Thyroid gland (tissue), 4 donors: ENCODE results near the gene TMEM74B. TPM values are rescaled to one million over a fixed set of nuclear protein-coding genes. Genes with fewer than 3 reads are reported as not detected.

Experiments used
- DNase-seq, 2 donors: peaks; one replicate each; pipeline ENCODE4 v3.0.0-alpha.2; 2019
- H3K27ac ChIP-seq, 3 donors: fragments of 200-600 bp; sonication (generic); 1 replicate in 2 of 3; 2 replicates in 1 of 3; pipeline ENCODE4 v1.5.1; 2016 to 2019; ENCODE audit warnings: mild to moderate bottlenecking in 1 of 3, moderate library complexity in 1 of 3
- H3K27me3 ChIP-seq: fragments of 200-600 bp; sonication (generic); one replicate; pipeline ENCODE4 v1.5.1; 2019
- H3K36me3 ChIP-seq, 2 donors: fragments of 200-600 bp; sonication (generic); one replicate each; pipeline ENCODE4 v1.5.1; 2016 to 2019
- H3K4me1 ChIP-seq, 2 donors: fragments of 200-600 bp; sonication (generic); one replicate each; pipeline ENCODE4 v1.5.1; 2017 to 2019
- H3K4me3 ChIP-seq, 3 donors: fragments of 200-600 bp; sonication (generic); replicated peaks in 1 of 3; 1 replicate in 2 of 3; 2 replicates in 1 of 3; pipeline ENCODE4 v1.5.1; 2016; ENCODE audit warnings: mild to moderate bottlenecking in 1 of 3
- H3K9me3 ChIP-seq: fragments of 200-600 bp; sonication (generic); one replicate; pipeline ENCODE4 v1.5.1; 2017
- POLR2A ChIP-seq, 2 donors: fragments of 450-650 bp; IDR thresholded peaks; one replicate each; pipeline ENCODE4 v1.6.1; 2017; ENCODE audit warnings: antibody characterized with exemption in 2 of 2, mild to moderate bottlenecking in 2 of 2, moderate library complexity in 1 of 2
- WGBS, 2 donors: methylation state at CpG; one replicate each; pipeline ENCODE4 v1.1.5; 2017; 5-methylcytosine and 5-hydroxymethylcytosine counted together
- intact Hi-C: fragments of 100-400 bp; cut with DNase I; formaldehyde crosslinking; loops from one replicate; pipeline ENCODE4 v1.15.1; 2023
- total RNA-seq, 4 donors: library from RNA; depleted of rRNA; stranded (reverse); fragments of >200 nt; gene quantifications; one replicate each; pipeline ENCODE4 v1.2.3, GENCODE V29; 2016
- TF ChIP-seq, protein P1 (sequence below), 6 experiments: fragments of 200-600 bp in 3 of 6; fragments of 450-650 bp in 3 of 6; sonication (generic) in 3 of 6; IDR thresholded peaks; one replicate each; pipeline ENCODE4 v1.5.1; 2016 to 2019; ENCODE audit warnings: antibody characterized with exemption in 6 of 6, mild to moderate bottlenecking in 2 of 6, inconsistent platforms in 1 of 6, moderate library complexity in 1 of 6

The TMEM74B gene
- total RNA-seq, 4 donors from 2014 or later, result 0.63 to 2.7 (median 1.8) TPM

DNA sequence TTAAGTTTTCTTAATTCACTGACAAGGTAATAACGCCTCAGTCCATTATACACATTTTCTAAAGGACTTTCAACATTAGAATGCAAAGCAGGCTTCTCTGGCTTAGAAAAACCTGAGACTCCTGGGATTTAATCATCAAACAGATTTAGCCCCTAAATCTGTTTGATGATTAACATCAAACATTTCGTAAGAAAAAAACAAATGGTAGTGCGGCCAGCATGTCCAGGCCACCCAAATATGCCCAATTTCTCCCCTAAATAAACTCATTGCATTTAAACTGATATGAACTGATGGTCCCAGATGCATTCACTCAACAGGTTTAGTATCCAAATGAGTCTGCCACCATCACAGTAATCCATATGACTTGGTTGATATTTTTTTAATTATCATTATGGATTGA is 6.2 kb downstream of the TMEM74B start:
- no peak overlapping the region for H3K4me3 ChIP-seq
- no peak for DNase-seq
- no peaks in the 10 kb centered on the region for H3K4me1 ChIP-seq
- TF ChIP-seq, protein P1, sequence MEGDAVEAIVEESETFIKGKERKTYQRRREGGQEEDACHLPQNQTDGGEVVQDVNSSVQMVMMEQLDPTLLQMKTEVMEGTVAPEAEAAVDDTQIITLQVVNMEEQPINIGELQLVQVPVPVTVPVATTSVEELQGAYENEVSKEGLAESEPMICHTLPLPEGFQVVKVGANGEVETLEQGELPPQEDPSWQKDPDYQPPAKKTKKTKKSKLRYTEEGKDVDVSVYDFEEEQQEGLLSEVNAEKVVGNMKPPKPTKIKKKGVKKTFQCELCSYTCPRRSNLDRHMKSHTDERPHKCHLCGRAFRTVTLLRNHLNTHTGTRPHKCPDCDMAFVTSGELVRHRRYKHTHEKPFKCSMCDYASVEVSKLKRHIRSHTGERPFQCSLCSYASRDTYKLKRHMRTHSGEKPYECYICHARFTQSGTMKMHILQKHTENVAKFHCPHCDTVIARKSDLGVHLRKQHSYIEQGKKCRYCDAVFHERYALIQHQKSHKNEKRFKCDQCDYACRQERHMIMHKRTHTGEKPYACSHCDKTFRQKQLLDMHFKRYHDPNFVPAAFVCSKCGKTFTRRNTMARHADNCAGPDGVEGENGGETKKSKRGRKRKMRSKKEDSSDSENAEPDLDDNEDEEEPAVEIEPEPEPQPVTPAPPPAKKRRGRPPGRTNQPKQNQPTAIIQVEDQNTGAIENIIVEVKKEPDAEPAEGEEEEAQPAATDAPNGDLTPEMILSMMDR (IDR thresholded peaks at IDR 0.05), result no peak
- TF ChIP-seq POLR2A (IDR thresholded peaks at IDR 0.05), result no peak
- WGBS, 2 donors, result 88 to 97% methylated on average over 3 of the region's 3 CpGs
- no peaks in the 10 kb centered on the region for H3K27me3 ChIP-seq
- H3K9me3 ChIP-seq, result no peaks in the 10 kb centered on the region
- intact Hi-C loops, result no loop called here
- no peaks in the 10 kb centered on the region for H3K36me3 ChIP-seq
- H3K27ac ChIP-seq, result no peak overlapping the region

DNA sequence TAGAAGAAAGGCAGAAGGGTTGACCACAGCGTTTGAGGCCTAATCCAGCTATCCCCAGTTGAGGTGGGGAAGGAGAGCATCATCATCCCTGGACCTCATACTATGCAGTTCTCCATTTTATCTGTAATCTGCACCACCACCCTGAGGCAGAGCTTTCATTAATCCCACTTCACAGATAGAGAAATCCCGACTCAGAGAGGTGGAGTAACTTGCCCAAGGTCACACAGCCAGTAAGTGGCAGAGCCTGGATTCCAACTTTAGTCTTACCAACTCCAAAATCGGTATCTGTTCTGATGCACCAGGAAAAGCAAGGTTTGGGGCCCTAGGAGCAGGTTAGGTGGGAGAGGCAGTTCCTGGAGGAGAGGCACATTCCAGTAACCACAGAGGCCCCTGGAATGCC is 6.7 kb downstream of the TMEM74B start:
- DNase-seq, result no peak
- WGBS, 2 donors, result 86 to 100% methylated on average over 3 of the region's 3 CpGs
- Histone ChIP-seq H3K4me3 (no peak overlapping the region), H3K36me3 (peaks cover 0 to 4% of the 10 kb centered on the region in 2 donors), H3K27ac (no peak overlapping the region), H3K9me3 (no peaks in the 10 kb centered on the region), H3K4me1 (no peaks in the 10 kb centered on the region), H3K27me3 (no peaks in the 10 kb centered on the region)
- TF ChIP-seq POLR2A (IDR thresholded peaks at IDR 0.05), result no peak
- TF ChIP-seq, protein P1 (IDR thresholded peaks at IDR 0.05), result no peak
- intact Hi-C loops, result no loop called here

DNA sequence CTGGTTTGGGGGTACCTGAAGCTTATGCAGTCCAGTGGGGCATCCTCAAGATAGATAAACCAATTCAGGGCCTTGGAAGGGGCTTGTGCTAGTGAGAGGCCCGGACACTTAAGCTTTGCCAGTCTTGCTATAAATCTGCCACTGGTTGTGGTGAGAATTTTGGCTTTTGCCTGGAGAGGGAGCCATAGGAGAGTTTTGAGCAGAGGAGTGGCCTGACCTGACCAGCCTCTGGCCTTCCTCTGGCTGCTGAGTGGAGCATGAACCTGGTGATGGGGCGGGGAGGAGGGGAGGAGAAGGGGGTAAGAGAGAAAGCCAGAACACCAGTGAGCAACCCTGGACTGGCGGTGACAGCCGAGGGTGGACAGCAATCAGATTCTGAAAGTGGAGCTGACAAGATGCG is 7.1 kb downstream of the TMEM74B start:
- Histone ChIP-seq H3K27me3 (no peaks in the 10 kb centered on the region), H3K27ac (no peak overlapping the region), H3K36me3 (peaks cover 0 to 5% of the 10 kb centered on the region in 2 donors), H3K9me3 (no peaks in the 10 kb centered on the region), H3K4me3 (no peak overlapping the region), H3K4me1 (no peaks in the 10 kb centered on the region)
- DNase-seq, result no peak
- intact Hi-C loops, result no loop called here
- 86 to 88% methylated on average over 5 of the region's 5 CpGs for WGBS, 2 donors
- TF ChIP-seq POLR2A (IDR thresholded peaks at IDR 0.05), result no peak
- TF ChIP-seq, protein P1 (IDR thresholded peaks at IDR 0.05), result no peak

DNA sequence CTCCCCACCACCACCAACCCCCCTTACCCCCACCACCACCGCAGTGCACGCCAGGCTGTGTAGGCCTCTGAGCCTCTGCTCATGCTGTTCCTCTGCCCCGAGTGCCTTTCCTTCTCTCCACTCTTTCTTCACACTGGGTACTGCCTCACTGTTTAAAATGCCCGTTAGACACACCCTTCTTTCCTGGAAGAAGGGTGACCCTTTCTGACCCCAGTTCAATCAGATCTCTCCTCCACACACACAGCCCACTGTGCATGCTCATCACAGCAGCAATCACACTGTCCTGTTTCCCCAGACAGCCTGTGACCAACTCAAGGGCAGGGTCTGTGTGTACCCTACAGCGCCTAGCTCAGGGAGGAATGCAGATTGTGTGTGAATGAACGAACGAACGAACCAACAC is 10.0 kb downstream of the TMEM74B start:
- intact Hi-C loops, result no loop called here
- no peaks in the 10 kb centered on the region for H3K9me3 ChIP-seq
- no peak overlapping the region for H3K4me3 ChIP-seq
- H3K36me3 ChIP-seq, result peaks cover 0 to 19% of the 10 kb centered on the region in 2 donors
- DNase-seq, result no peak
- H3K27me3 ChIP-seq, result no peaks in the 10 kb centered on the region
- TF ChIP-seq, protein P1 (IDR thresholded peaks at IDR 0.05), result no peak
- no peak for TF ChIP-seq POLR2A (IDR thresholded peaks at IDR 0.05)
- no peak overlapping the region for H3K27ac ChIP-seq
- 90 to 95% methylated on average over 8 of the region's 8 CpGs for WGBS, 2 donors
- no peaks in the 10 kb centered on the region for H3K4me1 ChIP-seq

DNA sequence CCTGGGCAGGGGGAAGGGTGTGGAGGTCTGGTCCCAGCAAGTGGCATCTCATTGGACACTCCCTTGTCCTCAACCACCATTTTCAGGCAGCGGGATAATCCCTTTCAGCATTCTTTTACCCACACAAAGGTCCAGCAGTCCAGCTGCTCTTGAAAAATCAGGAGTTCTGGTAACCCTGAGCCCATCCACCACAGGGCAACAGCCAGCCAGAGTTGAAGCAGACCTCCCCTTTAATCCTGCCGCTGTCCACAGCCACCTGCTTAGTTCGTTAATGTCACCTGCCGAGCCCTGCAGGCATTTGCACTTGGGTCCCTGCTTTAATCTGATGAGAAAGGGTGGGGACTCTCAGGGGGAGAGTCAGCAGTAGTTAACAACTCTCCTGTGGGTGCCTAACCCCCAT is 11.1 kb downstream of the TMEM74B start:
- TF ChIP-seq, protein P1 (IDR thresholded peaks at IDR 0.05), result no peak
- TF ChIP-seq POLR2A (IDR thresholded peaks at IDR 0.05), result no peak
- Histone ChIP-seq H3K27ac (no peak overlapping the region), H3K4me3 (no peak overlapping the region), H3K4me1 (no peaks in the 10 kb centered on the region), H3K36me3 (peaks cover 7 to 25% of the 10 kb centered on the region in 2 donors), H3K9me3 (no peaks in the 10 kb centered on the region), H3K27me3 (no peaks in the 10 kb centered on the region)
- no peak for DNase-seq
- WGBS, 2 donors, result 71 to 76% methylated on average over 4 of the region's 4 CpGs
- intact Hi-C loops, result no loop called here
